Naive B cell (primary cell): ENCODE results near the gene CDC20. TPM values are rescaled to one million over a fixed set of nuclear protein-coding genes. Genes with fewer than 3 reads are reported as not detected.

Experiments
- ATAC-seq, 2 donors: fragments of 150-1000 bp; cut with Tn5 transposase; 2 replicates each; pipeline ENCODE4 v1.10.0; 2021; ENCODE audit warnings: low read depth in 2 of 2, mild to moderate bottlenecking in 2 of 2, moderate library complexity in 2 of 2
- DNase-seq: peaks from one replicate; pipeline ENCODE4 v3.0.0; 2022
- H3K27ac Mint-ChIP-seq, 6 donors: one replicate each; pipeline ENCODE4 v1.8.0; 2020 to 2022; ENCODE audit warnings: mild to moderate bottlenecking in 6 of 6, mixed read lengths in 6 of 6, moderate library complexity in 5 of 6, inconsistent platforms in 2 of 6
- H3K27me3 Mint-ChIP-seq, 3 donors: one replicate each; pipeline ENCODE4 v1.8.0; 2021 to 2022; ENCODE audit warnings: mixed read lengths in 3 of 3, mild to moderate bottlenecking in 1 of 3
- H3K36me3 Mint-ChIP-seq, 2 donors: one replicate each; pipeline ENCODE4 v1.8.0; 2020 to 2022; ENCODE audit warnings: mixed read lengths in 2 of 2, inconsistent platforms in 1 of 2, mild to moderate bottlenecking in 1 of 2
- H3K4me1 Mint-ChIP-seq, 3 donors: one replicate each; pipeline ENCODE4 v1.8.0; 2020 to 2022; ENCODE audit warnings: mixed read lengths in 3 of 3, inconsistent platforms in 1 of 3, mild to moderate bottlenecking in 1 of 3, moderate library complexity in 1 of 3
- H3K4me3 Mint-ChIP-seq, 8 donors: one replicate each; pipeline ENCODE4 v1.8.0; 2020 to 2022; ENCODE audit warnings: mild to moderate bottlenecking in 8 of 8, mixed read lengths in 8 of 8, moderate library complexity in 8 of 8, inconsistent platforms in 2 of 8
- H3K9me3 Mint-ChIP-seq, 7 donors: one replicate each; pipeline ENCODE4 v1.8.0; 2020 to 2022; ENCODE audit warnings: mixed read lengths in 7 of 7, mild to moderate bottlenecking in 5 of 7, inconsistent platforms in 2 of 7, moderate library complexity in 1 of 7
- polyA plus RNA-seq, 6 donors: library from polyadenylated mRNA; unstranded; fragments of 300-500 nt; fragmentation: Illumina TruSeq; gene quantifications; one replicate each; pipeline ENCODE4 v1.2.3, GENCODE V29; 2021; ENCODE audit warnings: low read depth in 6 of 6

CDC20 gene
- polyA plus RNA-seq, 6 donors from 2014 or later: 0.16 to 0.28 TPM; not detected in 4

DNA sequence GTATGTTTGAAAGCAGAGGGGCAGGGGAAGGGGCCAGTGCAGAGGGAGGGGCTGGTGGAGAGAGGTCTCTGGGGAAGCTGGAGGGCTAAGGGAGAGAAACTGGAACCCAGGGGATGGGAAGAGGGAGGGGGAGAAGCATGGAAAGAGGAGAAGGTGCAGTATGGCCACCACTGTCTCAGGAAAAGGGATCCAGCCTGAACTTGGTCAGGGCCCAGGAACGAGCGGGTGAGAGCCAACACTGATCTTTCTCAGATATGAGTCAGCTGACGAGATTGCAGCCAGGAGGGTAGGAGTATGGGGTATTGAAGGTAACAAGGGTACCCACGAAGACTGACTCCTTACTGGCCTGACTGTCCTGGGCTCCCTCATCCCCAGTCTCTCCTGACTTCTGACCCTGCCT is 40.0 kb upstream of the CDC20 start:
- no peak for ATAC-seq
- Mint-ChIP-seq H3K36me3 (no peaks in the 10 kb centered on the region), H3K27me3 (no peaks in the 10 kb centered on the region), H3K4me1 (peaks cover 0 to 2% (median 0%) of the 10 kb centered on the region in 3 donors), H3K4me3 (no peak overlapping the region), H3K27ac (no peak overlapping the region), H3K9me3 (peaks cover 0 to 1% (median 0%) of the 10 kb centered on the region in 7 donors)
- no peak for DNase-seq

DNA sequence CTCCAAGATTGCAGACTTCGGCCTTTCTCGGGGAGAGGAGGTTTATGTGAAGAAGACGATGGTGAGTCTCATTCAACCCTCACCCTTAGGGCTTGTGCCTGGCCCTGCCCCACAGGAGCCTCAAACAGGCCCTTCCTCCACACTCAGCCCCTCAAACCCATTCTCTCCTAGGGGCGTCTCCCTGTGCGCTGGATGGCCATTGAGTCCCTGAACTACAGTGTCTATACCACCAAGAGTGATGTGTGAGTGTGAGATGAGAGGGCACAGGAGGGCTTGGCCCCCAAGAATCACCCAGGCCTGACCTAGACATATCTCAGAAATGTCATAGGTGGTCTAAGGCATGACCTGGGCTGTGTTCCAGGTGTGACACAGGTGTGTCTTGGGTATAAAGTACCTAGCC is 39.5 kb upstream of the CDC20 start:
- Mint-ChIP-seq H3K27me3 (no peaks in the 10 kb centered on the region), H3K4me1 (peaks cover 0 to 2% (median 0%) of the 10 kb centered on the region in 3 donors), H3K36me3 (peaks cover 3 to 4% of the 10 kb centered on the region in 2 donors), H3K4me3 (no peak overlapping the region), H3K9me3 (peaks cover 0 to 4% (median 3%) of the 10 kb centered on the region in 7 donors), H3K27ac (no peak overlapping the region)
- ATAC-seq (no peak), DNase-seq (no peak)

DNA sequence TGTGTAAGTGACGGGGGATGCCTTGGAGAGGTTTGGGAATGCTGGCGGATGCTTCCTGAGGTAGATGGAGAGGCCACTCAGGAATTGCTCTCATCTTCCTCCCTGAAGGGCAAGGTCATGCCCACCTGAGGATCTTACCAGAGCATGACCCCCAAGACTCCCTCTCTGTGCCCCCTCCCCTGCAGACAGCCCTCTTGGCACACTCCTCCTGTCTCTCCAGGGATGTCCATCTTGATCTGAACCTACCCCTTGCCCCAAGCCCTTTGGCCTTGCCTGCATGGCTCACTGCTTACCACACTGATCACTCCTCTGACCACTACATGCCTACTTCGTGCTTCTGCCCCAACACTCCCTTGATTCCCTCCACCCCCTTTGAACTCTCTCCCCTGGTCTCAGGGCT is 39.0 kb upstream of the CDC20 start:
- H3K9me3 Mint-ChIP-seq: peaks cover 3 to 8% (median 7%) of the 10 kb centered on the region in 7 donors
- no peak overlapping the region for H3K27ac Mint-ChIP-seq
- H3K36me3 Mint-ChIP-seq: peaks cover 7 to 9% of the 10 kb centered on the region in 2 donors
- no peak overlapping the region for H3K4me3 Mint-ChIP-seq
- ATAC-seq: no peak
- peaks cover 0 to 2% (median 0%) of the 10 kb centered on the region in 3 donors for H3K4me1 Mint-ChIP-seq
- H3K27me3 Mint-ChIP-seq: no peaks in the 10 kb centered on the region
- no peak for DNase-seq

DNA sequence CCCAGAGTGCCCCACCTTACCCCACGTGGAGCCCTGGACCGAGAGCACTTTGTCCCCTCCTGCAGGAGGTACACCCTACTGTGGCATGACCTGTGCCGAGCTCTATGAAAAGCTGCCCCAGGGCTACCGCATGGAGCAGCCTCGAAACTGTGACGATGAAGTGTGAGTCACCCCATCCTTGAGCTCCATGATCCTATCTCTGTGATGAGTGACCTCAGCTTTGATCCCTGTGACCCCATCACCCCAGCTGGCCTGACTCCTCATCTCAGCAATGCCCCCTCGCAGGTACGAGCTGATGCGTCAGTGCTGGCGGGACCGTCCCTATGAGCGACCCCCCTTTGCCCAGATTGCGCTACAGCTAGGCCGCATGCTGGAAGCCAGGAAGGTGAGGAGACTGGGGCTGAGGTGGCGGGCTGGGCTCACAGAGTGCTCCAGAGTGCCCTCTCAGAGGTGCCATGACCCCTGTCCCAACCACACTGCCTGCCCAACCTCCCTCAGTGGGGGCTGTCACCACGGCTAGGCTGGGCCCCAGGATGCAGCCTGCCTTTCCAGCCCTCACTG is 37.4 kb upstream of the CDC20 start:
- peaks cover 10 to 20% (median 18%) of the 10 kb centered on the region in 7 donors for H3K9me3 Mint-ChIP-seq
- H3K36me3 Mint-ChIP-seq: peaks cover 15 to 21% of the 10 kb centered on the region in 2 donors
- H3K27ac Mint-ChIP-seq: no peak overlapping the region
- no peak overlapping the region for H3K4me3 Mint-ChIP-seq
- no peaks in the 10 kb centered on the region for H3K27me3 Mint-ChIP-seq
- ATAC-seq: no peak
- no peak for DNase-seq
- H3K4me1 Mint-ChIP-seq: peaks cover 0 to 2% (median 0%) of the 10 kb centered on the region in 3 donors

DNA sequence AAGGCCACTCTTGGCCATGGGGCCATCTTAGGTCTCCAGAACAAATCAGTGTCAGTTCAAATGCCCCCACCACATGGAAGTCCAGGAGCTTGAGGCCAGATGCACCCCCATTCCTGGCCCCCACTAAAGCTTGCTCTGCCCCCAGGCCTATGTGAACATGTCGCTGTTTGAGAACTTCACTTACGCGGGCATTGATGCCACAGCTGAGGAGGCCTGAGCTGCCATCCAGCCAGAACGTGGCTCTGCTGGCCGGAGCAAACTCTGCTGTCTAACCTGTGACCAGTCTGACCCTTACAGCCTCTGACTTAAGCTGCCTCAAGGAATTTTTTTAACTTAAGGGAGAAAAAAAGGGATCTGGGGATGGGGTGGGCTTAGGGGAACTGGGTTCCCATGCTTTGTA is 36.3 kb upstream of the CDC20 start:
- Mint-ChIP-seq H3K9me3 (peaks cover 10 to 23% (median 20%) of the 10 kb centered on the region in 7 donors), H3K27me3 (no peaks in the 10 kb centered on the region), H3K27ac (no peak overlapping the region), H3K4me3 (no peak overlapping the region), H3K36me3 (peaks cover 15 to 21% of the 10 kb centered on the region in 2 donors), H3K4me1 (peaks cover 0 to 2% (median 0%) of the 10 kb centered on the region in 3 donors)
- DNase-seq: no peak
- no peak for ATAC-seq

DNA sequence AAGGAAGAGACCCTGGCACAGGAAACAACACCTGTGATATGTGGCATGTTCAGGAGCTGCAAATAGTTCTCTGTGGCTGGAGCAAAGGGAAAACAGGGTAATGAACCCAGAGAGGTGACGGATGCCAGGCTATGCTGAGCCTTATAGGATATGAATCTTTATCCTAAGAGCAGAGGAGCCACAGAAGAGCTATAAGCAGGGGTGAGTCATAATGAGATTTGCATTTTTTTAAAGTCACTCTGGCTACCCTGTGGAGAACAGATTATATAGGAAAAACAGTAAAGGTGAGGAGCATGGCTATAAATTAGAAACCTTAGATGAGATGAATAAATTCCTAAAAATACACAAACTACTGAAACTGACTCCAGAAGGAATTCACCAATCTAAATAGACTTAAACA is 34.0 kb upstream of the CDC20 start:
- H3K4me3 Mint-ChIP-seq: no peak overlapping the region
- H3K27me3 Mint-ChIP-seq: no peaks in the 10 kb centered on the region
- H3K27ac Mint-ChIP-seq: no peak overlapping the region
- H3K9me3 Mint-ChIP-seq: peaks cover 12 to 31% (median 25%) of the 10 kb centered on the region in 7 donors
- DNase-seq: no peak
- no peaks in the 10 kb centered on the region for H3K4me1 Mint-ChIP-seq
- ATAC-seq: no peak
- H3K36me3 Mint-ChIP-seq: peaks cover 21% of the 10 kb centered on the region in 2 donors

DNA sequence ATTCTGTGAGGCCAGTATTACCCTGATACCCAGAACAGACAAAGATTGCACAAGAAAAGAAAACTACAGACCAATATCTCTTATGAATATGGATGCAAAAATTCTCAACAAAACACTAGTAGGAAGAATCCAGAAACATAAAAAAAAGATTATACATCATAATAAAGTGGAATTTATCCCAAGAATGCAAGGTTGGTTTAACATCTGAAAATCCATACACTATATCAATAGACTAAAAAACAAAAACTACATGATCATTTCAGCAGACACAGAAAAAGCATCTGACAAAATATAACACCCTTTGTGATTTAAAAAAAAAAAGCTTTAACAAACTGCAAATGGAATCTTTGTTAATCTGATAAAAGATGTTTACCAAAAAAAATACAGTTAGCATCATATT is 33.4 kb upstream of the CDC20 start:
- Mint-ChIP-seq H3K9me3 (peaks cover 12 to 31% (median 25%) of the 10 kb centered on the region in 7 donors), H3K4me3 (no peak overlapping the region), H3K4me1 (no peaks in the 10 kb centered on the region), H3K27me3 (no peaks in the 10 kb centered on the region), H3K27ac (no peak overlapping the region), H3K36me3 (peaks cover 21% of the 10 kb centered on the region in 2 donors)
- no peak for ATAC-seq
- DNase-seq: no peak

DNA sequence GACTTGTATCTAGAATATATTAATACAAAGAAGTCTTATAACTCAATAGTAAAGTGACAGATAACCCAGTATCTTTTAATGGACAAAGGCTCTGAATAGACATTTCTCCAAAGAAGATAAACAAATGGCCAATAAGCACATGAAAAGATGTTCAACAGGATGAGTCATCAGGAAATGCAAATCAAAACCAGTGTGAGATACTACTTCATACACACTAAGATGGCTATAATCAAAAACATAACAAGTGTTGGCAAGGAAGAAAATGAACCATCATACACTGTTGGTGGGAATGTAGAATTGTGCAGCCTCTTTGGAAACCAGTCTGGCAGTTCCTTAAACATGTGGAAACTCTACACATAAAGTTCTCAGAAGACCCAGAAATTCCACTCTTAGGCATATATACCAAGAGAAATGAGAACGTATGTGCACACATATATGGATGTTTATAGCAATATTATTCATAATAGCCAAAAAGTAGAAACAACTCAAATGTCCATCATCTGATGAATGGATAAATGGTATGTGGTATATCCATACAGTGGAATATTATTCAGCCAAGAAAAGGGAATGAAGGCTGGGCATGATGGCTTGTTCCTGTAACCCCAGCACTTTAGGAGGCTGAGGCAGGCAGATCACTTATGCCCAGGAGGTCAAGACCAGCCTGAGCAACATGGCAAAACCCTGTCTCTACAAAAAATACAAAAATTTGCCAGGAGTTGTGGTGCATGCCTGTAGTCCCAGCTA is 31.1 kb upstream of the CDC20 start:
- Mint-ChIP-seq H3K27ac (no peak overlapping the region), H3K4me3 (no peak overlapping the region), H3K9me3 (peaks cover 12 to 31% (median 25%) of the 10 kb centered on the region in 7 donors), H3K27me3 (no peaks in the 10 kb centered on the region), H3K36me3 (peaks cover 21% of the 10 kb centered on the region in 2 donors), H3K4me1 (no peaks in the 10 kb centered on the region)
- ATAC-seq: no peak
- no peak for DNase-seq

DNA sequence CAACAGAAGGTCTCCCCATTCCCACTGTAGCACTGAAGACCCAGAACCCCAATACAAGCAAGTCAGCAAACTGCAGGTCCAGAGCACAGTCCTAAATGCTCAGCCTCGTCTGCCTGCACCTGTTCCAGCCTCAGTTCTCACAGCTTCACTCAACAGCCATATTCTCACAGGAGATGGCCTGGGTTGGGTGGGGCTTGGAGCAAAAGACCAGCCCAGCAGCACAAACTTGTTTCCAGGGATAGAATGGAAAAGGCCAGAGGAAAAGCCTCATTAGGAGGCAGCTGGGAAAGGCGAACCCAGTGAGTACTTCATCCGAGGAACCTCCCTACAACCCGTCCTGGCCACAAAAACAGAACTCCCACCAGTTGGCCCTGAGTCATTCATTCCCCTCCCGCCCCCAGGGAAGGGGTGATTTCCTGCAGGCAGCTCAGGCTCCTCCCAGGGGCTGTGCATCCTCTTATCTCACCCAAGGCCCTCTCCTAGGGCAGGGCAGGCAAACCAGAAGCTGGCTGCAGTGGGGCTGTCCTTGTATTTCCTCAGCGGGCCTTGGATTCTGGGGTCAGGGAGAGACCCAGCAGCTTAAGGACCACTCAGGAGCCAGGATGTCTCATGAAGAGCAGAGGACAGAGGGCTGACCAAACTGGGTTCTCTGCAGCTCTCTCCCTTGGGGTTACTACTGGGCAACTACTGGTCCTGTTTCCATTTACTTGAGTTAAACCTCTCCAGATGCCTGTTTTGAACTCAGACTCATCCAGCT is 28.6 kb upstream of the CDC20 start:
- H3K9me3 Mint-ChIP-seq: peaks cover 4 to 23% (median 17%) of the 10 kb centered on the region in 7 donors

DNA sequence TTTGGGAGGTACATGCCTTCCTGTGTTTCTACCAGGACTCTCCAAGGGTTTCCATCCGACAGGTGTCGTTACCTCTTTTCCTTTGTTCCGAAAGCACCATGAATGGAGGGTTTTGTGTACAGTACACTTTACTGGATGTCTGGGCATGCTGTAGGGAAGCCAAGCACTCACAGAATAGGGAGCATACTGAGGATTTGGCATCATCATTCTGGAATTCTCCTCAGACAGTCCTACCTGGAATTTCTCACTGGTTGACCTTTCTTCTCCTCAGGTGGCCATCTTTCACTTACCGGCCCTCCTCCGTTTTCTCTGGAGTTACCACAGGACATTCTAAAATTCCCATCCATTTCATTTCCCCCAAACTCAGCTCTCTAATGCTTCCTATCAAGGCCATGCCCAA is 27.1 kb upstream of the CDC20 start:
- H3K9me3 Mint-ChIP-seq: peaks cover 0 to 14% (median 8%) of the 10 kb centered on the region in 7 donors
- no peaks in the 10 kb centered on the region for H3K4me1 Mint-ChIP-seq
- no peak for DNase-seq
- no peak for ATAC-seq
- H3K27ac Mint-ChIP-seq: peak overlapping the region in 1 of 6 donors; percentile 49
- peaks cover 0 to 6% of the 10 kb centered on the region in 2 donors for H3K36me3 Mint-ChIP-seq
- H3K27me3 Mint-ChIP-seq: no peaks in the 10 kb centered on the region
- no peak overlapping the region for H3K4me3 Mint-ChIP-seq

More for the DNA sequence above, 28.6 kb upstream of the CDC20 start:
- no peak overlapping the region for H3K27ac Mint-ChIP-seq
- peaks cover 8 to 12% of the 10 kb centered on the region in 2 donors for H3K36me3 Mint-ChIP-seq
- ATAC-seq: no peak
- no peak for DNase-seq
- H3K27me3 Mint-ChIP-seq: no peaks in the 10 kb centered on the region
- H3K4me1 Mint-ChIP-seq: no peaks in the 10 kb centered on the region
- H3K4me3 Mint-ChIP-seq: no peak overlapping the region

DNA sequence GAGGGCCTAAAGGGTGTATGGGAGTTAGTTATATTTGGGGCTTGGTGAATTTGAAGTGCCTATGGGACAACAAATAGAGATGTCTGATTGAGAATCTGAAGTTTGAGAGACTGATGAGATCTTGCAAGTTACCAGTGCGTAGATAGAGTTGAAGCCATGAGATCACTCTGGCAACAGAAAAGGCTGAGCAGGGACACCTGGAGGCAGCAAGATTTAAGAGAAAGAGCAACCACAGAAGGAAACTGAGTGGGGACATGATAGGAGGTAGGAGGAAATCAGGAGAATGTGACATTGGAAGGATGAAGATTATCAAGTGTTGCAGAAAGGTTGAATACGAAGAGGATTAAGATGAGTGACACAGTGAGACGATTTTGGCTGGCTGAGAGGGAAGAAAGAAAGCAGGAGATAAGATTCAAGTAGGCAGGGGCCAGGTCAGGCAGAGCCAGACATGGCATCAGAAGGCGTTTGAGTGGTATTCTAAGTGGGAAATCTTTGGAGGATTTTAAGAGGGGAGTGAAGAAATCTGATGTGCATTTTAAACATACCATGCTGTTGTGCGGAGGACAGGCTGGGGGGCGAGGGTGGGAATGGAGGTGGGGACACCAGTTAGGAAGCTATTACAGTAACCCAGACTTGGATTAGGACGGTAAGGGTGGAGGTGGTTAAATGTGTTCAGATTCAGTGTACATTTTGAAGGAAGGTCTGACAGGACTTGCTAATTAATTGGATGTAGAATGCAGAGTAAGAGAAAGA is 24.2 kb upstream of the CDC20 start:
- DNase-seq: no peak
- H3K9me3 Mint-ChIP-seq: no peaks in the 10 kb centered on the region
- peak overlapping the region in 3 of 6 donors; percentile 75 to 87 (median 78) for H3K27ac Mint-ChIP-seq

DNA sequence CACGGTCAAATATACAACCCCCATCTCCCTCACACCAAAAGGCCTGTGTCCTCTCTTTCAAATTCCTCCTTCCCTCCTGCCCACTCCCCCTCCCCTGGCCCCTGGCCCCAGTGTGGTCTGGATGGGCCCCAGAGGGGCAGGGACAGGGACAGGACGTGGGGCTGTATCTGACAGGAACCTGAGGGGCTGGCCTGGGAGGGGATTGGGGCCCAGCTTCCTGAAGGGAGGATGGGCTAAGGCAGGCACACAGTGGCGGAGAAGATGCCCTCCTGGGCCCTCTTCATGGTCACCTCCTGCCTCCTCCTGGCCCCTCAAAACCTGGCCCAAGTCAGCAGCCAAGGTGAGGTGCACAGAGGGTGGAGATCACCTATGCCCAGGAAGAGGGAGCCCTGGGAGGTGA is 21.2 kb upstream of the CDC20 start, which contains the start of gene MPL:
Gene MPL (plus strand): TSS at position 231 of the 400 bp plus-strand sequence. CDS start 31 bp downstream, at position 262.
- H3K4me3 Mint-ChIP-seq: peak within 1 kb of the TSS in 1 of 8 donors; percentile 36
- H3K27ac Mint-ChIP-seq: peak within 1 kb of the TSS in 1 of 6 donors; percentile 39
- H3K4me1 Mint-ChIP-seq: no peaks in the 10 kb centered on the region
- ATAC-seq (no peak), DNase-seq (no peak)
- H3K9me3 Mint-ChIP-seq: no peaks in the 10 kb centered on the region
- no peaks in the 10 kb centered on the region for H3K36me3 Mint-ChIP-seq
- H3K27me3 Mint-ChIP-seq: no peaks in the 10 kb centered on the region

More for the DNA sequence above, 24.2 kb upstream of the CDC20 start:
- Mint-ChIP-seq H3K4me3 (no peak overlapping the region), H3K27me3 (no peaks in the 10 kb centered on the region), H3K36me3 (no peaks in the 10 kb centered on the region), H3K4me1 (no peaks in the 10 kb centered on the region)
- ATAC-seq: no peak

DNA sequence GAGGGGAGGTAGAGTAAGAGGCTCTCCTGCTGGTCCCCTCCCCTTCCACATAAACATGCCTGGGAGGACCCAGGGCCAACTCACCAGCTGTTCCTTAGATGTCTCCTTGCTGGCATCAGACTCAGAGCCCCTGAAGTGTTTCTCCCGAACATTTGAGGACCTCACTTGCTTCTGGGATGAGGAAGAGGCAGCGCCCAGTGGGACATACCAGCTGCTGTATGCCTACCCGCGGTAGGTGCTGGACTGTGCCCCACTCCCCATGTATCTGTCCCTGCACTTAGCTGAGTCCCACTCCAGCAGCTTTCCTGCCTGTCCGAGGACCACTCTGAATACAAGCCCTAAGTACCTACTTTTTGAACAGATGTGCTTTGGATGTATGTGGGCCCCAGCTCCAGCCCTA is 20.8 kb upstream of the CDC20 start:
- H3K27me3 Mint-ChIP-seq: no peaks in the 10 kb centered on the region
- H3K4me3 Mint-ChIP-seq: no peak overlapping the region
- H3K9me3 Mint-ChIP-seq: no peaks in the 10 kb centered on the region
- no peaks in the 10 kb centered on the region for H3K36me3 Mint-ChIP-seq
- no peak for DNase-seq
- no peaks in the 10 kb centered on the region for H3K4me1 Mint-ChIP-seq
- no peak for ATAC-seq
- no peak overlapping the region for H3K27ac Mint-ChIP-seq
